Testis (tissue), 3 donors: ENCODE measurements around the gene VGLL2. TPM values are rescaled to one million over a fixed set of nuclear protein-coding genes. Genes with fewer than 3 reads are reported as not detected.

Source experiments
- DNase-seq: peaks from one replicate; pipeline ENCODE4 v3.0.0-alpha.2; 2019
- H3K27ac ChIP-seq, 2 donors: fragments of 200-600 bp; sonication (generic); one replicate each; pipeline ENCODE4 v1.5.1; 2019
- H3K27me3 ChIP-seq: fragments of 200-600 bp; sonication (generic); one replicate; pipeline ENCODE4 v1.5.1; 2019
- H3K36me3 ChIP-seq: fragments of 200-600 bp; sonication (generic); one replicate; pipeline ENCODE4 v1.5.1; 2017; ENCODE audit warnings: low read depth; ENCODE audit errors: missing control alignments
- H3K4me1 ChIP-seq: fragments of 200-600 bp; sonication (generic); one replicate; pipeline ENCODE4 v1.5.1; 2019
- H3K4me3 ChIP-seq, 2 donors: fragments of 200-600 bp; sonication (generic); one replicate each; pipeline ENCODE4 v1.5.1; 2017 to 2019
- H3K9me3 ChIP-seq: fragments of 200-600 bp; sonication (generic); one replicate; pipeline ENCODE4 v1.5.1; 2017
- POLR2A ChIP-seq: fragments of 450-650 bp; IDR thresholded peaks from one replicate; pipeline ENCODE4 v1.6.1; 2017; ENCODE audit warnings: antibody characterized with exemption, mild to moderate bottlenecking, moderate library complexity
- whole genome bisulfite sequencing, 2 donors: methylation state at CpG; one replicate each; pipeline ENCODE4 v1.1.5; 2018; 5-methylcytosine and 5-hydroxymethylcytosine counted together
- intact Hi-C: fragments of 100-400 bp; cut with DNase I; formaldehyde crosslinking; loops from one replicate; pipeline ENCODE4 v1.15.1; 2023; ENCODE audit warnings: low total_unique reads
- polyA plus RNA-seq: library from polyadenylated mRNA; stranded (reverse); fragments of 350-450 nt; fragmentation: Illumina TruSeq; extraction: RNeasy Lipid Tissue Mini Kit (QIAGEN cat#74804); gene quantifications from one replicate; pipeline ENCODE4 v1.2.3, GENCODE V29; 2014; ENCODE audit warnings: low read depth, low replicate concordance; ENCODE audit not compliant: insufficient read depth
- total RNA-seq, 2 donors: library from RNA; depleted of rRNA; stranded (reverse); fragments of >200 nt; gene quantifications; one replicate each; pipeline ENCODE4 v1.2.3, GENCODE V29; 2016
- TF ChIP-seq, protein P1 (sequence below), 3 experiments: fragments of 450-650 bp in 2 of 3; fragments of 200-600 bp in 1 of 3; sonication (generic) in 1 of 3; IDR thresholded peaks; one replicate each; pipeline ENCODE4 v1.5.1; 2016 to 2019; ENCODE audit warnings: antibody characterized with exemption in 3 of 3, mild to moderate bottlenecking in 2 of 3, moderate library complexity in 1 of 3

Gene VGLL2
- total and polyA plus RNA-seq, 3 donors from 2014 or later, result 1.7 TPM

DNA sequence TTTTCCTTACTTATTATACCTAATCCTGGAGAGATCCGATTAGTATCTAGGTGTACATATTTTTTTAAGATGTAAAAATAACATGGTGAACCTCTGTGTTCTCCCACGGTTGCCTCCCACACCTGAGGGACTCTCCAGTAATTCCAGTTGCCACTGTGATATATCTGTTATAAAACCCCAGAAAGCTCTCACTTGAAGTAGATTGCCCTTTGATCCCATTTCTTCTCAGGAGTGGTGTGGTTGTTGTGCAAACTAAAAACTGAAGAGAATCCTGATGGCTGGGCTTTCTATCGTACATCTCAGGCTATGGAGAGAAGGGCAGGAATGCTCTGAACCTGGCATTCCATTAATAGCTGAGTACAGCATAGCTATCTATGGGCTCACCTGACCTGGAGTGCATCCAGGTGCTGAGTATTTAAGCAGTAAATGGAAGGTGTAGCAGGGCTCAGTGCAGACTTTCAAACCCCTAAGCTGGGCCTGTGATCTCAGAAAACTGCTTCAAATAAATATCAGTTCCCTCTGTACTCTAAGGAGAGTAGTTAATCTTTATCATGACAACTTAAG, 41.0 kb downstream of the VGLL2 start:
- H3K36me3 ChIP-seq, result no peaks in the 10 kb centered on the region
- WGBS, 2 donors, result 43 to 52% methylated on average over 3 of the region's 3 CpGs
- H3K27ac ChIP-seq, result no peak overlapping the region
- H3K4me3 ChIP-seq, result no peak overlapping the region
- intact Hi-C loops, result no loop called here
- DNase-seq, result no peak
- no peaks in the 10 kb centered on the region for H3K27me3 ChIP-seq
- no peaks in the 10 kb centered on the region for H3K4me1 ChIP-seq
- no peak for TF ChIP-seq POLR2A
- TF ChIP-seq, protein P1, sequence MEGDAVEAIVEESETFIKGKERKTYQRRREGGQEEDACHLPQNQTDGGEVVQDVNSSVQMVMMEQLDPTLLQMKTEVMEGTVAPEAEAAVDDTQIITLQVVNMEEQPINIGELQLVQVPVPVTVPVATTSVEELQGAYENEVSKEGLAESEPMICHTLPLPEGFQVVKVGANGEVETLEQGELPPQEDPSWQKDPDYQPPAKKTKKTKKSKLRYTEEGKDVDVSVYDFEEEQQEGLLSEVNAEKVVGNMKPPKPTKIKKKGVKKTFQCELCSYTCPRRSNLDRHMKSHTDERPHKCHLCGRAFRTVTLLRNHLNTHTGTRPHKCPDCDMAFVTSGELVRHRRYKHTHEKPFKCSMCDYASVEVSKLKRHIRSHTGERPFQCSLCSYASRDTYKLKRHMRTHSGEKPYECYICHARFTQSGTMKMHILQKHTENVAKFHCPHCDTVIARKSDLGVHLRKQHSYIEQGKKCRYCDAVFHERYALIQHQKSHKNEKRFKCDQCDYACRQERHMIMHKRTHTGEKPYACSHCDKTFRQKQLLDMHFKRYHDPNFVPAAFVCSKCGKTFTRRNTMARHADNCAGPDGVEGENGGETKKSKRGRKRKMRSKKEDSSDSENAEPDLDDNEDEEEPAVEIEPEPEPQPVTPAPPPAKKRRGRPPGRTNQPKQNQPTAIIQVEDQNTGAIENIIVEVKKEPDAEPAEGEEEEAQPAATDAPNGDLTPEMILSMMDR (IDR thresholded peaks at IDR 0.05), result no peak
- H3K9me3 ChIP-seq, result no peaks in the 10 kb centered on the region

DNA sequence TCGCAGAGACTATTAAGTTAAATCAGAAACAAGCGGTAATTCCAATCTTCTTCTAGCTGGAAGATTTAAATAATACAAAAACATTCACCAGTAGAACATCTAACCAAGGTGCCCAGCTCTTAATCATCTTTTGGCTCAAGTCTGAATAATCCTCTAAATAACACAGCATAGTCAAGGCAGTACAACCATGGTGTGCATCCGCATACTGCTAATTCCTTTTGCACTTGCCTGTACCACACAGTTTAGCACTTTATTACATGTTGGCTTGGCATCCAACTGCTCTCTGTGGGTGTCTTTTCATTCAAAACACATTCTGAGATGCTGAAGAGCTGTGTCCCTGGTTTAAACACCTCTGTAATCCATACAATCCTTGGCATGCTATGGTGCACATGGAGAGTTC, 42.3 kb downstream of the VGLL2 start:
- 79 to 94% methylated on average over 3 of the region's 3 CpGs for WGBS, 2 donors
- Histone ChIP-seq H3K36me3 (no peaks in the 10 kb centered on the region), H3K9me3 (no peaks in the 10 kb centered on the region), H3K4me1 (no peaks in the 10 kb centered on the region), H3K4me3 (no peak overlapping the region), H3K27me3 (no peaks in the 10 kb centered on the region), H3K27ac (no peak overlapping the region)
- intact Hi-C loops, result no loop called here
- no peak for DNase-seq
- no peak for TF ChIP-seq POLR2A
- TF ChIP-seq, protein P1 (IDR thresholded peaks at IDR 0.05), result no peak

DNA sequence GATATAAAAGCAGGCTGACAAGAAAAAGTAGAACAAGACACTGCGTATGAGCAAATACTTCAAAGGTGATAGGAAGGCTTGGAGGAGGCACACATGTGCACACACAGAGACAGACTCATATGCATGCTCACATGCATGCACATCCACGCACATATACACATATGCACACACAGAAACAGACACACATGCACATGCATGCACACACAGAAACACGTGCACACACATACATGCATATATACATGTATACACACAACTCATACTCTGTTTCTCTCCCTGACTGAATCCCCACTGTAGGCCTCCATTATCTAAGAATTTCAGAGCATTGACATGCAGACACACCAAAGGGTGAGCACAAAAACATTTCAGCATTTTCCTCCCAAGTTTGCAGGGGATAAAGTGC, 43.7 kb downstream of the VGLL2 start:
- intact Hi-C loops, result no loop called here
- WGBS, 2 donors, result 75 to 84% methylated on average over 3 of the region's 3 CpGs
- no peaks in the 10 kb centered on the region for H3K36me3 ChIP-seq

DNA sequence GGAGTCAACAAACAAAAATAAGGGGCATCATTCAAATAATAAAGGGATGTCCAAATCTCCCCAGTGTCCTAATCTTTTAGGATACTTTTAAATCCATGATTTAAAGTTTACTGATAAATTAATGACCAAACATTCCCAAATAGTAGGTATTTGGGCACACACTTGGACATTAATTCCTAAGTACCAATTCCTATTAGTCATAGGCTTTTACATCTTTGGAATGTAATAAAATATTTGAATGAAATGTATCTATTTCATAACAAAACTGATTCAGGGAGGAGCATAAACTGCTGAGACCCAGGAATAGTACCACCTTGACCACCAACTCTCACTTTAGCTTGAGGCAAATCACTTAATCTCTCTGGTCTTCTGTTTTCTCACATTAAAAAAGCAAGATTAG, 44.3 kb downstream of the VGLL2 start:
- no peak overlapping the region for H3K4me3 ChIP-seq
- H3K27ac ChIP-seq, result no peak overlapping the region
- no peaks in the 10 kb centered on the region for H3K4me1 ChIP-seq
- DNase-seq, result no peak
- TF ChIP-seq POLR2A, result no peak
- TF ChIP-seq, protein P1 (IDR thresholded peaks at IDR 0.05), result no peak
- intact Hi-C loops, result no loop called here
- no peaks in the 10 kb centered on the region for H3K27me3 ChIP-seq
- H3K9me3 ChIP-seq, result no peaks in the 10 kb centered on the region
- H3K36me3 ChIP-seq, result no peaks in the 10 kb centered on the region

More for the DNA sequence above, 43.7 kb downstream of the VGLL2 start:
- Histone ChIP-seq H3K27me3 (no peaks in the 10 kb centered on the region), H3K27ac (no peak overlapping the region), H3K4me3 (no peak overlapping the region), H3K4me1 (no peaks in the 10 kb centered on the region), H3K9me3 (no peaks in the 10 kb centered on the region)
- TF ChIP-seq, protein P1 (IDR thresholded peaks at IDR 0.05), result no peak
- DNase-seq, result no peak

DNA sequence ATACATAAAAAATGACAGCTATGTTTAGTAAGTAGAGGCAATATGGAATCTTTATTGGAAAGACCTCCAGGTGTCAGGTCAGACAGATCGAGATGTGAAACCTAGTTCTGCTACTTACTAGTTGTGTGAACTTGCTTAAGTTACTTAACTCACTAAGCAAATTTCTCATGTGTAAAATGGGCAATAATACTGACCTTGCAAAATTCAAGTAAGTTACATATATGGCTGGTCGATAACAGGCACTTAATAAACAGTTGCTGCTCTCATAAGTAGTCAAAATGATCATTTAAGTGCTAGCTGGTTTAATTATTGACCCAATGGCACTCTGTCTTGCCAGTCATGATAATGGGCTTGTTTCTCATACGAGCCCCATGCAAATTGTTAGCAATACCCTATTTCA, 46.0 kb downstream of the VGLL2 start:
- H3K9me3 ChIP-seq, result no peaks in the 10 kb centered on the region
- intact Hi-C loops, result no loop called here
- TF ChIP-seq, protein P1 (IDR thresholded peaks at IDR 0.05), result no peak

More for the DNA sequence above, 46.0 kb downstream of the VGLL2 start:
- Histone ChIP-seq H3K36me3 (no peaks in the 10 kb centered on the region), H3K27me3 (no peaks in the 10 kb centered on the region), H3K27ac (no peak overlapping the region), H3K4me1 (no peaks in the 10 kb centered on the region), H3K4me3 (no peak overlapping the region)
- 80 to 89% methylated on average over 3 of the region's 3 CpGs for WGBS, 2 donors
- DNase-seq, result no peak
